H1 (cell line): Measurements from ENCODE around the gene GRIN2C. TPM values are rescaled to one million over a fixed set of nuclear protein-coding genes. Genes with fewer than 3 reads are reported as not detected.

Experiments used
- KDM4A ChIP-seq: IDR thresholded peaks from one replicate; pipeline ENCODE4 v1.7.1; 2012; ENCODE audit warnings: low read depth, mild to moderate bottlenecking, moderate library complexity, low read length, inconsistent platforms; ENCODE audit not compliant: severe bottlenecking
- KDM5A ChIP-seq: fragments of 200-600 bp; IDR thresholded peaks from 2 replicates; pipeline ENCODE4 v1.7.1; 2012; ENCODE audit warnings: mild to moderate bottlenecking, low read length, inconsistent platforms, mixed read lengths
- RAD21 ChIP-seq, 2 experiments: IDR thresholded peaks in 1 of 2; conservative IDR thresholded peaks in 1 of 2; 2 replicates each; pipeline ENCODE4 v1.6.1; 2011; ENCODE audit warnings: low read depth in 2 of 2, low read length in 2 of 2, improper control_type of control experiment in 1 of 2, inconsistent platforms in 1 of 2, mild to moderate bottlenecking in 1 of 2, moderate library complexity in 1 of 2
- SIX5 ChIP-seq: IDR thresholded peaks from 2 replicates; pipeline ENCODE4 v1.6.1; 2011; ENCODE audit warnings: mild to moderate bottlenecking, low read depth, low read length
- TCF12 ChIP-seq: IDR thresholded peaks from 2 replicates; pipeline ENCODE4 v1.6.1; 2011; ENCODE audit warnings: low read depth, mild to moderate bottlenecking, low read length
- polyA plus RNA-seq, 7 experiments: library from polyadenylated mRNA; depleted of rRNA in 3 of 7; stranded (reverse) in 5 of 7; unstranded in 2 of 7; fragments of >200 nt in 5 of 7; fragments of 200-250 nt in 2 of 7; gene quantifications; 1 replicate in 5 of 7; 2 replicates in 1 of 7; 4 replicates in 1 of 7; pipeline versions ENCODE4 v1.2.1 to v1.2.3, GENCODE V29; 2011 to 2013; ENCODE audit warnings: missing spikeins in 2 of 7, mixed read lengths in 2 of 7
- total RNA-seq: library from RNA; stranded (reverse); fragmentation: NEBNext Ultra II Directional; extraction: Animal tissue kit (Norgen Biotek cat#: 25700); gene quantifications from 2 replicates; pipeline ENCODE4 v1.2.1, GENCODE V29; 2021
- TF ChIP-seq, protein P1 (sequence below): IDR thresholded peaks from 2 replicates; pipeline ENCODE4 v1.6.1; 2011; ENCODE audit warnings: low read depth, mild to moderate bottlenecking, low read length; ENCODE audit not compliant: insufficient read depth

The GRIN2C gene
- total and polyA plus RNA-seq, 2 of the 8 experiments (the other 6 are each of a cell fraction or from before 2014, with no cell fraction given), result 0.06 to 0.07 TPM

DNA sequence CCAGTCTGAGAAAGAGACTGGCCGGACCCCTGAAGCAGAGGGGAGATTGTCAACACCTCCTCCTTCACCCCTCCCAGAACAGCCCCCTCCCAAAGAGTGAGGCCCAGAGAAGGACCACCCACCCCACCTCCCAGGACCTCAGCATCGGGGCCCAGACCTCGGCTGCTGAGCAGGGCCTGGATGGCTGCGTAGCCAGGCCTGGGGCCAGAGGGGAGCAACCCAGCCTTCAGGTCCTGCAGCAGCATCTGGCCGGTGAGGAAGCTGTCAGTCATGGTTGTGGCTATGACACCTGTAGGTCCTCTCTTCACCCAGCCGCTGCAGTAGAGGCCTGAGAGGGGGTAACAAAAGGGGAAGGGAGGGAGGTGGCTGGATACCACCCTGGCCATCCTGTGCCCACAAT is 3.2 kb upstream of the GRIN2C start (continued):
- TF ChIP-seq KDM5A (no peak), SIX5 (no peak), TCF12 (no peak), RAD21 (IDR thresholded peaks at IDR 0.05 in 1 of 2, conservative IDR thresholded peaks at IDR 0.05 in 1 of 2; ENCODE audit: low read depth in 2 of 2, low read length in 2 of 2) (no peak), KDM4A (no peak)
- TF ChIP-seq, protein P1, sequence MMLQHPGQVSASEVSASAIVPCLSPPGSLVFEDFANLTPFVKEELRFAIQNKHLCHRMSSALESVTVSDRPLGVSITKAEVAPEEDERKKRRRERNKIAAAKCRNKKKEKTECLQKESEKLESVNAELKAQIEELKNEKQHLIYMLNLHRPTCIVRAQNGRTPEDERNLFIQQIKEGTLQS, result no peak
